Right forelimb (tissue), 1 donor: Measurements from ENCODE around the gene METTL1.

ENCODE experiments used
- DNase-seq: peaks from one replicate; pipeline ENCODE4 v3.0.0-alpha.2; 2018

The METTL1 gene

DNA sequence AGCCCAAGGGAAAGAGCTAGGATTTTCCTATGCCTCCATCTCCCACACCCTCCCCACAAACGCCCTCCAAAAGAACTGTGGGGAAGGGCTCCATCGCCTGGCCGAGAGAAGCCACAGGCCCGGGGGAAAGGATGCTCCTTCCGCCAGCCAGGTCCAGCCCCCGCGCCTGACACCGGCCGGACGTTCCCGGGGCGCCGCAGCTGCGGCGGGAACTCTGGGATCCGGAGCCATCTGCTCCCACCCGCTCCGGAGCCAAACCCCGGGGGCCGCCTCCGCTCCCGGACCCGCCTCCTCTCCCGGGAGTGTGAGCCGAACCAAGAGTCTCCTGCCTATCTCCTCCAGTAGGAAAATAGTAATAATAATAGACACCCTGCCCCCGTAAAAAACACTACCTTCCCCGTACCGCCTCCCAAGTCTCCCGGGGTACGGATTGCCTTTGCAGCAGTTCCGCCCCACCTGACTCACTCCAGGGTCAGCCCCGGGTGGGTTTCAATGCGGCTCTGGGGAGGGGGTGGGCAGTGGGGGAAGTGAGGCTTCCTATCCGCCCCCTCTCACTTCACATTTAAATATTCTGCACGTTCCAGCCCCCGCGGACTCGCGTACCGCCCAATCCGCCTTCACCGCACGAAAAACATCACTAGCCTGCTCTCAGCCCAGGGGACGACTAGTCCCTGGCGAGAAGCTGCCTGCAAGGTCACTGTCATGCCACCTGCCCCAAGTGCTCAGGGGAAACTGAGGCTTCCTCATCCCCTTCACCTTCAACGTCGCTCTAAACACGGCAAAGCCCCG is 35.8 kb downstream of the METTL1 start:
- DNase-seq = peak; percentile 68

DNA sequence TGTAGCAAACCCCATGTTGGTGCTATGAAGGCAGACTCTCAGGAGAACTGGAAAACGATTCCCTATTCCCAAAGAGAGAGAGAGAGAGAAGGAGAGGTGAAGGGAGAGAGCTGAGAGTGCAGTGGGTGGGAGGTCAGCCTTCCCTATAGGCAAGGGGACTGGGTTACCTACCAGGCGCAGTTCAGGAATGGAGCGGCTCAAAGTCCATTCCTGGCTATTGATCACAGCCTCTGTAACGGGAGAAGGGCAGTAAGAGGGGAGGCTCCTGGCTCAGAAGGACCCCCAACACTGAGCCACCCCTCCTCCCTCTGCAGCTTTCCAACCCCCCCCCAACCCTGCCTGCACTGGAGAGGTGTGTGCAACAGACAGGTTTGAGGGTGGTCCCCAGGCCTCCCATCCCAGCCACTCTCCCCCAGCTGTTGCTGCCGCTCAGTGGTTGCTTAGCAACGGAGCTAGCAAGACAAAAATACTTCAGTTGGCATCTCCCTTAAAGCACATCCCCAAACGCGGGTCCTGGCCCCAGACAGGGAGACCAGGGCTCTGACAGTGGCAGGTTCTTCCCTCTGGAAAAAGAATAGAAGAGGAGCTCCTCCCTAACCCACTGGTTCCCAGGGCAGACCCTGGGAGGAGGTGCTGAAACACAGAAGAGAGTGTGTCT is 36.6 kb downstream of the METTL1 start:
- peak; percentile 77 for DNase-seq

- DNase-seq = no peak
These were observed 37.3 kb downstream of the METTL1 start for GRCh38 chr12:57734591-57734990.

- peak; percentile 30 for DNase-seq
These were observed 38.0 kb downstream of the METTL1 start for GRCh38 chr12:57733928-57734327.

GRCh38 chr12:57732726-57733593 is 38.9 kb downstream of the METTL1 start:
- DNase-seq = peak; percentile 36

- DNase-seq = peak; percentile 32
These were observed 39.6 kb downstream of the METTL1 start for GRCh38 chr12:57732270-57732669.

DNA sequence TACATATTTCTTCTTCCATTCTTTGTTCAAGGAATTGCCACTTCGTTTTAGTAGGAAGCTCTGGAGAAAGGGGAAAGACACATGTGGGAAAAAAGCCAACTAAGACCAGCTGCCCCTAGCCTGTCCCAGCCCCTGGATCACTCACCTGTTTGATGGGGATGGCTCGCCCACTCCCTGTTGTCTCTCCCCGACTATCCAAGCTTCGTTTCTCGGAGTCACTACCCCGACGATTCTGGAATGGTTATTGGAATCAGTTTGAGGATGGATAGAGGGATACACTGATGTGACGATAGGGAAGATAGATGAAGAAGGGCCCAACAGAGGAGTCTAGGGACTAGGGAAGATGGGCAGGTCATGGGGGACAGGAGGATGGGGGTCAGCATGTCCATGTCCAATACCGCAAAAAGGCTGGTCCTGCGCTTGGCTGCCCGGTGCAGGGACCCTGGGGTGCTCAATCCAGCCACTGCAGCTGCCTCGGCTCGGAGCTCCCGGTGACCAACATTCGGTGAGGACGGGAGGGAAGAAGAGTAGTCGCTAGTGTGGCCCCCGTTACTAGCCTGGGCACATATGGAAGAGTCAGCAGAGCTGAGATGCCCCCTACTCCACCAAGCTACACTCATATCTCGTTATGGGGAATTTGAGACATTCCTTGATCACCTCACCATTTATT is 40.4 kb downstream of the METTL1 start:
- no peak for DNase-seq

GRCh38 chr12:57730336-57731067 is 41.4 kb downstream of the METTL1 start:
- DNase-seq = peak; percentile 23

DNA sequence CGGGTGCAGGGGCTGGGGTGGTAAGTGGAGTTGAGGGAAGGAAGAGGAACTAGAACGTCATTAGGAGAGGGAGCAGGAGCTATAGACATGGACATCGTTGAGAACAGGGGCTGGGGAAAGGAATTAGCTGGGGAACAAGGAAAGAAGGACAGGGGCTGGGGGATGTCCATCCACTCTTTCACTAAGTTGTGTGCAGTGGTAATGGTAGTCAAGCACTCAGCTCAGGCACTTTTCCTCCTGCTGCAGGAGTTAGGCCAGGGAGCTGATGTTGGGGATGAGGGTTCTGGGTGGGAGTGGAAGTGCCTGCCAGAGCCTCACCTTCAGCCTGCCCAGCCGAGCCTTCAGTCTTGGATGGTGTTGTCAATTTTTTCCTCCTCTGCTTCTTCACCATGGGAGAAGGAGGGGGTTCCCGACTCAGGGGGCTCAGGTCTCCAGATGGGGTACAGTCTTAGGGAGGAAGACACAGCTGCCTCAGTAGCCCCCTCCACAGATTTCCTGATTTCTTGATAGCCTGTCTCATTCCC is 42.5 kb downstream of the METTL1 start:
- DNase-seq = peak; percentile 32

GRCh38 chr12:57727758-57728395 is 44.0 kb downstream of the METTL1 start:
- DNase-seq = peak; percentile 37

- no peak for DNase-seq
These were observed 44.8 kb downstream of the METTL1 start for GRCh38 chr12:57726884-57727757.

DNA sequence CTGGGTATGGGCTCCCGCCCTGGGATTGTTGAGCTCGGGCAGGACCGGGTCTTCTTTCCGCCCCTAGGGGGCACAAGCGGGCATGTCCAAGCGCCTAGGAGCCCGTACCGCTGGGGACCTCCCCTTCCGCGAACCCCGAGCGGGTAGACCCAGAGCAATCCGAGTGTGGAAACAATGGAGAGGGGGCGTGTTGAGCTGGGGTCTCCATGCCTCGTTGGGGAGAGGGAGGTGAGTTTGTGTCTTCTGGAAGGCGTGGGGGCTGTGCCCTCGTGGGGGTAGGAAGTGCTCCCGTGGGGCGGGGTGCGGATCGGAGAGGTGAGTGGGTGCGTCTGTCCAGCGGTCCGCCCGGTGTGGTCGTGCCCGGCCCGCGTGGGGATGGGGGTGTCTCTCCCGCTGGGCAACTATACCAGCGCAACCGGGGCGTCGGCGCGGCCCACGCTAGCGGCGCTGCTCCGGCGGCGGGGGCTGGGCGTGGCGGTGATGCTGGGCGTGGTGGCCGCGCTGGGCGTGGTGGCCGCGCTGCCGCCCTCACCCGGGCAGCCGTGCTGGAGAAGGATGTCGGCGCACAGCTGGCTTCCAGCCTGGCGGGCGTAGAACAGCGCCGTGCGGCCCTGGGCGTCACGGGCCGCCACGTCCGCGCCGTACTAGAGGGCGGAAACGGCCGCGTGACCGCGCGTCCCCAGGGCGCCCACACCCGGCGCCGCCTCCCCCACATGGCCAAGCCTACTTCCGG is 45.6 kb downstream of the METTL1 start:
- DNase-seq = peak; percentile 79

- DNase-seq = no peak
These were observed 46.1 kb downstream of the METTL1 start for GRCh38 chr12:57725851-57726150.

- DNase-seq = no peak
These were observed 46.8 kb downstream of the METTL1 start for GRCh38 chr12:57724936-57725740.

DNA sequence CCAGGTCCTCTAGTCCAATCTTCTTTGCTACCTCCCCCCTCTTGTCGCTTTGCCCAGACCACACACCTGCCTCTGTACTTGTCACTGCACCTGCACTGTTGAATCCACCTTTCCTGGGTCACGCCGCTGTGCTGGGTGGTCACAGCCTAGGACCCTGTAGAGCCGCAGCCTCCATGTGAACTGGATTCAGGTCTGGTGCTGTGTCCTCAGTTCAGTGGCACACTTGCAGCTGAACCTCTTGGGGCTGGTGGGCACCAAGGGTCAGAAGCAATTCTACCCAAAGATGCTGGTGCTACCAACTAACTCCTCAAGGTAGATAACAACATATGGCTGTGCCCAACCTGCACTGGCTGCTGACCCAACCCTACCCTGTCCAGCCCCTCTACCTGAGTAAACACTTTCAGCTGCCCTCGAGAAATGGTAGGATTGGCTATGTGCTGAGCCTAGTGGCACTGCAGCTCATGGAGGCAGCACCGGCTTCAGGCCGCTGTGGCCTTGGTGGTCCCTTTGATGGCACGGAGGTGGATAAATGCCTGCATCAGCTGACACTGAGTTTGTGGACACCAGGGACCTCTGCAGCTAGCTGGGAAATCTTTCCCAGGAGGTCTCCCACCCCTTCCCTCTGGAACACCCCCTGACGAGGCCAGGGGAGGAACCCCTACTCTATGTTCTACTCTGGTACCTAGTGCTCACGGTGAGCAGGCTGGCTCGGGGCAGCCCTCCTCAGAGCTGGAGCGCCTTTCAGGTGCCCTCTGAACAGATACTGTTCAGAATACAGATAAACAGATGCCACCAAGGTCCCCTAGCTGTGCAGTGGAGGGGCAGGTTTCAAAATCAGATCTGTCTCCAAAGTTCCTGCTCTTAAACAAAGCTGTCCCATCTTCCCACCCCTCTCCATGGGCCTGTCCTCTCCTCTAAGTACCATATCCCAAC is 47.6 kb downstream of the METTL1 start:
- no peak for DNase-seq

GRCh38 chr12:57723630-57723962 is 48.3 kb downstream of the METTL1 start:
- DNase-seq = no peak

- no peak for DNase-seq
These were observed 48.9 kb downstream of the METTL1 start for GRCh38 chr12:57722716-57723629.
